HepG2 (cell line): ENCODE data around the gene FUCA2. TPM values are rescaled to one million over a fixed set of nuclear protein-coding genes. Genes with fewer than 3 reads are reported as not detected.
A peak's percentile ranks its signal among the peaks of the same experiment; 100 is the strongest.

Experiments
- AKAP8 ChIP-seq: sonication (generic); formaldehyde crosslinking; IDR thresholded peaks from 2 replicates; pipeline ENCODE4 v1.5.1; 2020; ENCODE audit warnings: mild to moderate bottlenecking, missing genetic modification reagents
- ATRX ChIP-seq: sonication (generic); formaldehyde crosslinking; IDR thresholded peaks from 2 replicates; pipeline ENCODE4 v1.4.0; 2020; ENCODE audit warnings: missing genetic modification reagents, borderline replicate concordance
- FOSL1 ChIP-seq: sonication (generic); formaldehyde crosslinking; IDR thresholded peaks from 2 replicates; pipeline ENCODE4 v1.9.0; 2021; ENCODE audit warnings: missing genetic modification reagents, borderline replicate concordance
- GTF2F1 ChIP-seq: fragments of 150-350 bp; IDR thresholded peaks from 2 replicates; pipeline ENCODE4 v1.6.1; 2014; ENCODE audit warnings: low read length
- PHF21A ChIP-seq: sonication (generic); formaldehyde crosslinking; IDR thresholded peaks from 2 replicates; pipeline ENCODE4 v1.5.0; 2020; ENCODE audit warnings: mild to moderate bottlenecking, missing genetic modification reagents
- POGK ChIP-seq: sonication (generic); formaldehyde crosslinking; conservative IDR thresholded peaks from 2 replicates; pipeline ENCODE4 v1.8.0; 2022; ENCODE audit warnings: mild to moderate bottlenecking, moderate library complexity, missing genetic modification reagents
- SAFB2 ChIP-seq: sonication (generic); formaldehyde crosslinking; IDR thresholded peaks from 2 replicates; pipeline ENCODE4 v1.5.1; 2020; ENCODE audit warnings: missing genetic modification reagents, low read depth, mild to moderate bottlenecking, borderline replicate concordance
- SUZ12 ChIP-seq: fragments of 150-350 bp; IDR thresholded peaks from 2 replicates; pipeline ENCODE4 v1.6.1; 2014; ENCODE audit warnings: low read depth, low read length
- TEAD3 ChIP-seq: optimal IDR thresholded peaks from 2 replicates; pipeline ENCODE3; 2016; ENCODE audit warnings: borderline replicate concordance
- ZC3H4 ChIP-seq: sonication (generic); formaldehyde crosslinking; IDR thresholded peaks from 2 replicates; pipeline ENCODE4 v1.4.0; 2020; ENCODE audit warnings: missing genetic modification reagents, borderline replicate concordance
- ZFP36 ChIP-seq: fragments of 150-350 bp; IDR thresholded peaks from 2 replicates; pipeline ENCODE4 v1.6.1; 2018; ENCODE audit warnings: borderline replicate concordance, low read length, low read depth; ENCODE audit not compliant: partially characterized antibody
- ZNF234 ChIP-seq: sonication (generic); formaldehyde crosslinking; conservative IDR thresholded peaks from 2 replicates; pipeline ENCODE4 v1.5.1; 2020; ENCODE audit warnings: mild to moderate bottlenecking, missing genetic modification reagents
- ZNF256 ChIP-seq: sonication (generic); formaldehyde crosslinking; conservative IDR thresholded peaks from 2 replicates; pipeline ENCODE4 v1.4.0; 2020; ENCODE audit warnings: missing genetic modification reagents
- ZNF530 ChIP-seq: sonication (generic); formaldehyde crosslinking; IDR thresholded peaks from 2 replicates; pipeline ENCODE4 v1.5.0; 2020; ENCODE audit warnings: low read depth, mild to moderate bottlenecking, missing genetic modification reagents
- ZNF850 ChIP-seq: sonication (generic); formaldehyde crosslinking; conservative IDR thresholded peaks from 2 replicates; pipeline ENCODE4 v1.9.0; 2021; ENCODE audit warnings: mild to moderate bottlenecking, missing genetic modification reagents
- polyA plus RNA-seq, 8 experiments: library from polyadenylated mRNA; depleted of rRNA in 3 of 8; stranded (reverse) in 7 of 8; unstranded in 1 of 8; fragments of >200 nt; fragmentation: Illumina TruSeq in 4 of 8; extraction: Trizol in 4 of 8; gene quantifications; 2 replicates each; pipeline versions ENCODE4 v1.2.1 to v1.2.3, GENCODE V29; 2011 to 2016; ENCODE audit warnings: low read depth in 4 of 8, missing spikeins in 1 of 8, mixed read lengths in 1 of 8; ENCODE audit not compliant: insufficient read depth in 1 of 8
- total RNA-seq, 5 experiments: library from RNA; depleted of rRNA; stranded (reverse); fragments of >200 nt; fragmentation: Illumina TruSeq; extraction: Trizol; gene quantifications; 2 replicates each; pipeline ENCODE4 v1.2.3, GENCODE V29; 2016; ENCODE audit warnings: low read depth in 1 of 5
- TF ChIP-seq, protein P1 (sequence below): sonication (generic); formaldehyde crosslinking; IDR thresholded peaks from 2 replicates; pipeline ENCODE4 v1.4.0; 2020; ENCODE audit warnings: missing genetic modification reagents
- TF ChIP-seq, protein P2 (sequence below): sonication (generic); formaldehyde crosslinking; conservative IDR thresholded peaks from 2 replicates; pipeline ENCODE4 v1.8.1; 2023; ENCODE audit warnings: missing genetic modification reagents
- TF ChIP-seq, protein P3 (sequence below): sonication (generic); formaldehyde crosslinking; IDR thresholded peaks from 2 replicates; pipeline ENCODE4 v1.5.1; 2020; ENCODE audit warnings: missing genetic modification reagents, mild to moderate bottlenecking, borderline replicate concordance

FUCA2 gene
- total and polyA plus RNA-seq, 2 of the 13 experiments (the other 11 are each of a cell fraction or from before 2014, with no cell fraction given) = 87.4 to 144 TPM

DNA sequence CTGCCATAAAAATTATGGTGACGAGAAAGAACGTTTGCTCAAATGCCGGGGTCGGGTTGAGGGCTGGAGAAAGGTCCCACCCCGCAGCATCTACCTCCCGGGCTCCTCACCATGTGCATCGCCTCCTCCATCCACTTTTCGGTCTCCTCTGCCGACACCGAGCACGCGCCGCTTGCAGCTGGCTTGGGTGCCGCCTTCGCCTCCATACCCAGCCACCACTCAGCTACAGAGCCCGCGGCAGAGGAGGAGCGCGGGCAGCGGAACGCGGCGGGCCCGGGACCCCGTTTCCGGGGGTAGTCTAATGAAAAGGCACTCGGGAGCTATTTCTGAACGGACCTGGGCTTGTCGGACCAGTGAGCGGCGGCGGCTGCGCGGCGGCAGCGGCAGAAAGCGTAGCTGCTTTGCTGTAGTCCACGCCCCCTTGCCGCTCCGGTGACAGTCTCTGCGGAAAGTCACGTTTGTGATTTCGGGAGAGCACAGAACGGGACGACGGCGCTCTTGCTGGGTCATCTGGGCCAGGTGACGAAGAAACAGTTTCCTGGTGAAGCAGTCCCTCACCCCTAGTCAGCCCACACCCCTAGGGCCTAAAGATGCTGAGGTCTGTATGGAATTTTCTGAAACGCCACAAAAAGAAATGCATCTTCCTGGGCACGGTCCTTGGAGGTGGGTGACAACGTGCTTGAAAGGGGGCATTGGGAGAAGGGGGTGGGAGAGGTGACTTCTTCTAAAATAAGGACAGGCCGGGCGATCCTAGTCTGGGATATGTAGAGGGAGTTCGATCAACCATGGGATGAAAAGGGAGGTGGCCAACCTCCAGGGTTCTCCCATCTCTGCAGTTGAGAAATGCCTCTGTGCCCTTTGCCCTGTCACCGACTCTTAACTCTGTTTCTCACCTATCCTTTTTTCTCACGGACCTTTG, 60.8 kb downstream of the FUCA2 start, which contains the start of the genes ADAT2 and PEX3 (continued):
- TF ChIP-seq, protein P1, sequence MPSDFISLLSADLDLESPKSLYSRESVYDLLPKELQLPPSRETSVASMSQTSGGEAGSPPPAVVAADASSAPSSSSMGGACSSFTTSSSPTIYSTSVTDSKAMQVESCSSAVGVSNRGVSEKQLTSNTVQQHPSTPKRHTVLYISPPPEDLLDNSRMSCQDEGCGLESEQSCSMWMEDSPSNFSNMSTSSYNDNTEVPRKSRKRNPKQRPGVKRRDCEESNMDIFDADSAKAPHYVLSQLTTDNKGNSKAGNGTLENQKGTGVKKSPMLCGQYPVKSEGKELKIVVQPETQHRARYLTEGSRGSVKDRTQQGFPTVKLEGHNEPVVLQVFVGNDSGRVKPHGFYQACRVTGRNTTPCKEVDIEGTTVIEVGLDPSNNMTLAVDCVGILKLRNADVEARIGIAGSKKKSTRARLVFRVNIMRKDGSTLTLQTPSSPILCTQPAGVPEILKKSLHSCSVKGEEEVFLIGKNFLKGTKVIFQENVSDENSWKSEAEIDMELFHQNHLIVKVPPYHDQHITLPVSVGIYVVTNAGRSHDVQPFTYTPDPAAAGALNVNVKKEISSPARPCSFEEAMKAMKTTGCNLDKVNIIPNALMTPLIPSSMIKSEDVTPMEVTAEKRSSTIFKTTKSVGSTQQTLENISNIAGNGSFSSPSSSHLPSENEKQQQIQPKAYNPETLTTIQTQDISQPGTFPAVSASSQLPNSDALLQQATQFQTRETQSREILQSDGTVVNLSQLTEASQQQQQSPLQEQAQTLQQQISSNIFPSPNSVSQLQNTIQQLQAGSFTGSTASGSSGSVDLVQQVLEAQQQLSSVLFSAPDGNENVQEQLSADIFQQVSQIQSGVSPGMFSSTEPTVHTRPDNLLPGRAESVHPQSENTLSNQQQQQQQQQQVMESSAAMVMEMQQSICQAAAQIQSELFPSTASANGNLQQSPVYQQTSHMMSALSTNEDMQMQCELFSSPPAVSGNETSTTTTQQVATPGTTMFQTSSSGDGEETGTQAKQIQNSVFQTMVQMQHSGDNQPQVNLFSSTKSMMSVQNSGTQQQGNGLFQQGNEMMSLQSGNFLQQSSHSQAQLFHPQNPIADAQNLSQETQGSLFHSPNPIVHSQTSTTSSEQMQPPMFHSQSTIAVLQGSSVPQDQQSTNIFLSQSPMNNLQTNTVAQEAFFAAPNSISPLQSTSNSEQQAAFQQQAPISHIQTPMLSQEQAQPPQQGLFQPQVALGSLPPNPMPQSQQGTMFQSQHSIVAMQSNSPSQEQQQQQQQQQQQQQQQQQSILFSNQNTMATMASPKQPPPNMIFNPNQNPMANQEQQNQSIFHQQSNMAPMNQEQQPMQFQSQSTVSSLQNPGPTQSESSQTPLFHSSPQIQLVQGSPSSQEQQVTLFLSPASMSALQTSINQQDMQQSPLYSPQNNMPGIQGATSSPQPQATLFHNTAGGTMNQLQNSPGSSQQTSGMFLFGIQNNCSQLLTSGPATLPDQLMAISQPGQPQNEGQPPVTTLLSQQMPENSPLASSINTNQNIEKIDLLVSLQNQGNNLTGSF (CRISPR knock-in tag) = 0 out of 2 replicates have a peak, but pooled peaks have one; percentile 55
- TF ChIP-seq, protein P2, sequence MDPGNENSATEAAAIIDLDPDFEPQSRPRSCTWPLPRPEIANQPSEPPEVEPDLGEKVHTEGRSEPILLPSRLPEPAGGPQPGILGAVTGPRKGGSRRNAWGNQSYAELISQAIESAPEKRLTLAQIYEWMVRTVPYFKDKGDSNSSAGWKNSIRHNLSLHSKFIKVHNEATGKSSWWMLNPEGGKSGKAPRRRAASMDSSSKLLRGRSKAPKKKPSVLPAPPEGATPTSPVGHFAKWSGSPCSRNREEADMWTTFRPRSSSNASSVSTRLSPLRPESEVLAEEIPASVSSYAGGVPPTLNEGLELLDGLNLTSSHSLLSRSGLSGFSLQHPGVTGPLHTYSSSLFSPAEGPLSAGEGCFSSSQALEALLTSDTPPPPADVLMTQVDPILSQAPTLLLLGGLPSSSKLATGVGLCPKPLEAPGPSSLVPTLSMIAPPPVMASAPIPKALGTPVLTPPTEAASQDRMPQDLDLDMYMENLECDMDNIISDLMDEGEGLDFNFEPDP (CRISPR knock-in tag) = no peak
- TF ChIP-seq GTF2F1 (no peak), AKAP8 (CRISPR knock-in tag) (peak; percentile 79; the same call in 1 of the 2 replicates), ZNF530 (CRISPR knock-in tag) (no peak), TEAD3 (peak; percentile 82), PHF21A (CRISPR knock-in tag) (peak; percentile 98), ZFP36 (no peak), SUZ12 (no peak; the same call in 1 of the 2 replicates), ZNF256 (CRISPR knock-in tag) (peak; percentile 96), FOSL1 (CRISPR knock-in tag) (0 out of 2 replicates have a peak, but pooled peaks have one; percentile 21), POGK (CRISPR knock-in tag) (peak; percentile 99), ATRX (CRISPR knock-in tag) (no peak), ZC3H4 (0 out of 2 replicates have a peak, but pooled peaks have one; percentile 31), SAFB2 (CRISPR knock-in tag) (peak; percentile 97), ZNF234 (CRISPR knock-in tag) (0 out of 2 replicates have a peak, but pooled peaks have one; percentile 55), ZNF850 (CRISPR knock-in tag) (0 out of 2 replicates have a peak, but pooled peaks have one; percentile 76)
- TF ChIP-seq, protein P3, sequence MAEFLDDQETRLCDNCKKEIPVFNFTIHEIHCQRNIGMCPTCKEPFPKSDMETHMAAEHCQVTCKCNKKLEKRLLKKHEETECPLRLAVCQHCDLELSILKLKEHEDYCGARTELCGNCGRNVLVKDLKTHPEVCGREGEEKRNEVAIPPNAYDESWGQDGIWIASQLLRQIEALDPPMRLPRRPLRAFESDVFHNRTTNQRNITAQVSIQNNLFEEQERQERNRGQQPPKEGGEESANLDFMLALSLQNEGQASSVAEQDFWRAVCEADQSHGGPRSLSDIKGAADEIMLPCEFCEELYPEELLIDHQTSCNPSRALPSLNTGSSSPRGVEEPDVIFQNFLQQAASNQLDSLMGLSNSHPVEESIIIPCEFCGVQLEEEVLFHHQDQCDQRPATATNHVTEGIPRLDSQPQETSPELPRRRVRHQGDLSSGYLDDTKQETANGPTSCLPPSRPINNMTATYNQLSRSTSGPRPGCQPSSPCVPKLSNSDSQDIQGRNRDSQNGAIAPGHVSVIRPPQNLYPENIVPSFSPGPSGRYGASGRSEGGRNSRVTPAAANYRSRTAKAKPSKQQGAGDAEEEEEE = peak; percentile 85; the same call in 1 of the 2 replicates
